NT2/D1 (cell line): ENCODE measurements around the gene LYVE1.

Experiments used
- SUZ12 ChIP-seq: IDR thresholded peaks from 2 replicates; pipeline ENCODE4 v1.6.1; 2011; ENCODE audit not compliant: insufficient read length, insufficient read depth; ENCODE audit errors: extremely low read depth
- YY1 ChIP-seq: IDR thresholded peaks from 2 replicates; pipeline ENCODE4 v1.6.1; 2011; ENCODE audit not compliant: insufficient read length, insufficient read depth
- ZNF274 ChIP-seq: IDR thresholded peaks from 2 replicates; pipeline ENCODE4 v1.6.1; 2011; ENCODE audit warnings: mild to moderate bottlenecking, low read depth, low read length

DNA sequence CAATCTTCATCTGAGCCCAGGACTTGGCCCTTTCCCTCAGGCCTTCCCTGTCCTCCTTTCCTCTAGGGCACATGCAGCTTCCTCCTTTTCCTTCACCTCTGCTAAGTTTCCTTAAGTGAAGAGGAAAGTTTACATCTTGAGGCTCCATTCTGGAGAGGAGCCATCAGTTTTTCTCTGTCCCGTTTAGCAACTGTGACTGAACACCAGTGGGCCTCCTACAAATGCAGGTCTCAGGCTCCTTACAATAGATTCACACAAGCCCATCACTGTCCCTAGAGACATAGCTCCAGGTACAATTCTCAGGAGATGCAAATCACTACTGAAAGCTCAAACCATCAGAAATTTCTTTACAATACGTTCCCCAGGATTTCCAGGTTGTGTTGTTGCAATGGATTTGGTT is 23.3 kb upstream of the LYVE1 start:
- TF ChIP-seq ZNF274, result no peak
- no peak for TF ChIP-seq SUZ12
- no peak for TF ChIP-seq YY1
